Neural crest cell (in vitro differentiated cells): ENCODE results near the gene ADRA2B. TPM values are rescaled to one million over a fixed set of nuclear protein-coding genes. Genes with fewer than 3 reads are reported as not detected.

Experiments used
- DNase-seq: peaks from one replicate; pipeline ENCODE4 v3.0.0; 2021; ENCODE audit warnings: low read depth, mixed read lengths, low spot score
- H3K27ac Mint-ChIP-seq: one replicate; pipeline ENCODE4 v1.8.0; 2021; ENCODE audit warnings: mild to moderate bottlenecking, mixed read lengths; ENCODE audit not compliant: unreplicated experiment
- H3K27me3 Mint-ChIP-seq: 2 replicates; pipeline ENCODE4 v1.8.0; 2021; ENCODE audit warnings: low read depth, mild to moderate bottlenecking, mixed read lengths
- H3K36me3 Mint-ChIP-seq: 2 replicates; pipeline ENCODE4 v1.8.0; 2021; ENCODE audit warnings: low read depth, mild to moderate bottlenecking, mixed read lengths
- H3K4me1 Mint-ChIP-seq: 2 replicates; pipeline ENCODE4 v1.8.0; 2021; ENCODE audit warnings: mixed read lengths
- H3K4me3 Mint-ChIP-seq: one replicate; pipeline ENCODE4 v1.8.0; 2021; ENCODE audit warnings: mild to moderate bottlenecking, mixed read lengths
- H3K9me3 Mint-ChIP-seq: 2 replicates; pipeline ENCODE4 v1.8.0; 2021; ENCODE audit warnings: mixed read lengths
- CTCF ChIP-seq: fragments of 200-600 bp; sonication (generic); conservative IDR thresholded peaks from 2 replicates; pipeline ENCODE4 v1.5.0; 2021; ENCODE audit warnings: antibody characterized with exemption, mild to moderate bottlenecking
- total RNA-seq: library from RNA; stranded (reverse); gene quantifications from 2 replicates; pipeline ENCODE4 v1.2.1, GENCODE V29; 2021

ADRA2B gene
- total RNA-seq, 1 donor from 2014 or later = 0.79 TPM

- Mint-ChIP-seq H3K27me3 (peaks cover 45% of the 10 kb centered on the region), H3K4me3 (no peak overlapping the region), H3K27ac (no peak overlapping the region)
These were observed 5.0 kb upstream of the ADRA2B start for GRCh38 chr2:96121414-96121813.

GRCh38 chr2:96120991-96121390 lies 4.6 kb upstream of the ADRA2B start:
- no peak for TF ChIP-seq CTCF
- H3K36me3 Mint-ChIP-seq = no peaks in the 10 kb centered on the region
- no peak overlapping the region for H3K4me3 Mint-ChIP-seq
- no peak overlapping the region for H3K27ac Mint-ChIP-seq
- H3K4me1 Mint-ChIP-seq = peaks cover 6% of the 10 kb centered on the region
- no peaks in the 10 kb centered on the region for H3K9me3 Mint-ChIP-seq
- H3K27me3 Mint-ChIP-seq = peaks cover 45% of the 10 kb centered on the region
- no peak for DNase-seq

More at GRCh38 chr2:96121414-96121813, 5.0 kb upstream of the ADRA2B start:
- H3K9me3 Mint-ChIP-seq = no peaks in the 10 kb centered on the region
- H3K36me3 Mint-ChIP-seq = no peaks in the 10 kb centered on the region
- H3K4me1 Mint-ChIP-seq = peaks cover 6% of the 10 kb centered on the region
- no peak for TF ChIP-seq CTCF
- DNase-seq = no peak

- Mint-ChIP-seq H3K4me1 (peaks cover 6% of the 10 kb centered on the region), H3K9me3 (no peaks in the 10 kb centered on the region), H3K4me3 (peak overlapping the region; percentile 29), H3K27me3 (peaks cover 51% of the 10 kb centered on the region), H3K36me3 (no peaks in the 10 kb centered on the region), H3K27ac (no peak overlapping the region)
- TF ChIP-seq CTCF = no peak
- DNase-seq = no peak
These were observed 3.8 kb upstream of the ADRA2B start for GRCh38 chr2:96120091-96120720.

- no peak for DNase-seq
- TF ChIP-seq CTCF = no peak
- peaks cover 6% of the 10 kb centered on the region for H3K4me1 Mint-ChIP-seq
- no peak overlapping the region for H3K27ac Mint-ChIP-seq
- no peak overlapping the region for H3K4me3 Mint-ChIP-seq
- H3K9me3 Mint-ChIP-seq = no peaks in the 10 kb centered on the region
- peaks cover 50% of the 10 kb centered on the region for H3K27me3 Mint-ChIP-seq
- no peaks in the 10 kb centered on the region for H3K36me3 Mint-ChIP-seq
These were observed 3.0 kb upstream of the ADRA2B start for GRCh38 chr2:96119389-96119751.

GRCh38 chr2:96118698-96119388 lies 2.5 kb upstream of the ADRA2B start:
- DNase-seq = no peak
- Mint-ChIP-seq H3K27me3 (peaks cover 50% of the 10 kb centered on the region), H3K4me1 (peaks cover 6% of the 10 kb centered on the region), H3K9me3 (no peaks in the 10 kb centered on the region), H3K4me3 (peak overlapping the region; percentile 28), H3K36me3 (no peaks in the 10 kb centered on the region), H3K27ac (no peak overlapping the region)
- TF ChIP-seq CTCF = no peak
